ENCODE measurements around the gene FAM210A. TPM values are rescaled to one million over a fixed set of nuclear protein-coding genes. Genes with fewer than 3 reads are reported as not detected.

Gene FAM210A
- total and polyA plus RNA-seq, 2 of the 4 experiments (the other 2 are of a cell fraction) = 9.8 to 25.3 TPM

DNA sequence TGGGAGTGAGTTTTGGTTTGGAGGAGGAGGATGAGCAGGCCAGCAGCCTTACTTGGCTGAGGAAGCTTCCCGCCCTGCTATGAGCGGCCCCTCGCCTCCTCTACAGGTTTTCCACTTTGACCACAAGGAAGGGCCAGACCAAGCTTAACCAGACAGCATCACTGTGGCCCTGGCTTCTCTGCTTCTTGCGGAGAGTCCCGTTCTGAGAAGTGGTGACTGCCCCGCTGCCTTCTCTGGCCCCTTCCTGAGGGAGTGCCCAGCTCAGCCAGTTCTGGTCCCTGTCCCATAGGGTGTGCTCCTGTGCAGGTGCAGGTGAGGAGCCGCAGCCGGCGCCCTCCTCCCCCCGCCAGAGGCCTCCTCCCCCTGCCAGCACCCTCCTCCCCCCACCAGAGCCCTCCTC, 101.0 kb downstream of the FAM210A start:
- dilution Hi-C loops (cut with HindIII; ENCODE audit: low sequenced_read_pairs, unreplicated experiment) = no loop called here
- H3K56ac ChIP-seq (ENCODE audit: extremely low read depth, insufficient read depth, low read length) = no peak overlapping the region

More for the DNA sequence above, 101.0 kb downstream of the FAM210A start:
- H3K18ac ChIP-seq (ENCODE audit: low read depth, low read length) = no peak overlapping the region
- H3K4me1 ChIP-seq (ENCODE audit: control insufficient read depth, insufficient read depth, low read length) = no peaks in the 10 kb centered on the region
- H2AK5ac ChIP-seq (ENCODE audit: low read depth, low read length) = no peak overlapping the region
- no peaks in the 10 kb centered on the region for H3K9me1 ChIP-seq (ENCODE audit: insufficient read depth, low read length)
- H3K9me3 ChIP-seq (ENCODE audit: control insufficient read depth, insufficient read depth, low read length) = no peaks in the 10 kb centered on the region
- H2BK120ac ChIP-seq (ENCODE audit: low read depth, low read length) = no peak overlapping the region
- no peak overlapping the region for H2BK20ac ChIP-seq (ENCODE audit: low read depth, low read length)
- DNase-seq (no peak), ATAC-seq (ENCODE audit: low read depth) (no peak)
- no peak overlapping the region for H2BK15ac ChIP-seq (ENCODE audit: low read depth, low read length)
- no peaks in the 10 kb centered on the region for H3K79me1 ChIP-seq (ENCODE audit: low read depth in 1 of 2, low read length in 2 of 2)
- no peak overlapping the region for H3K9ac ChIP-seq (ENCODE audit: low read depth, low read length)
- H3K14ac ChIP-seq (replicated peaks; ENCODE audit: low read depth, low read length) = no peak overlapping the region
- H3K36me3 ChIP-seq (ENCODE audit: control insufficient read depth, insufficient read depth, low read length) = no peaks in the 10 kb centered on the region
- H2AK9ac ChIP-seq (replicated peaks; ENCODE audit: low read depth, low read length, poor library complexity) = no peak overlapping the region
- no peak overlapping the region for H4K5ac ChIP-seq (ENCODE audit: low read depth, low read length)
- H3K4me3 ChIP-seq (ENCODE audit: insufficient read depth, low read depth, low read length) = no peak overlapping the region
- no peak overlapping the region for H2BK5ac ChIP-seq (ENCODE audit: low read depth, low read length, poor library complexity, severe bottlenecking)
- no peak overlapping the region for H3K4me2 ChIP-seq (ENCODE audit: low read depth, low read length)
- WGBS, 2 experiments (ENCODE audit: extremely low coverage in 2 of 2, insufficient read length in 1 of 2) = 100% methylated on average over 1 of the region's 10 CpGs; no CpG with 5 or more reads in 1 of the 2 experiments
- peaks cover 12% of the 10 kb centered on the region; the same call in 1 of the 2 replicates for H3K27me3 ChIP-seq (ENCODE audit: control insufficient read depth, insufficient read depth, low read length)
- in situ Hi-C loops (cut with MboI; ENCODE audit: low sequenced_read_pairs) (loop anchor here (25.0 kb wide), 2 partner anchors 613 to 863 kb away; no protein-coding TSS in a partner anchor), intact Hi-C loops (cut with micrococcal nuclease) (no loop called here)
- no peak for TF ChIP-seq POLR2A (IDR thresholded peaks at IDR 0.05; ENCODE audit: low read depth, low read length)
- TF ChIP-seq BHLHE40 (IDR thresholded peaks at IDR 0.05; ENCODE audit: low read depth, low read length) = no peak
- TF ChIP-seq MXI1 (IDR thresholded peaks at IDR 0.05; ENCODE audit: borderline replicate concordance, low read depth, low read length) = no peak
- TF ChIP-seq RAD21 (IDR thresholded peaks at IDR 0.05; ENCODE audit: low read length) = no peak
- no peak for TF ChIP-seq RCOR1 (IDR thresholded peaks at IDR 0.05; ENCODE audit: insufficient replicate concordance, low read length)
- no peak for TF ChIP-seq RFX5 (IDR thresholded peaks at IDR 0.05; ENCODE audit: low read depth, low read length)
- TF ChIP-seq CEBPB (IDR thresholded peaks at IDR 0.05; ENCODE audit: low read depth, low read length) = no peak
- TF ChIP-seq SMC3 (IDR thresholded peaks at IDR 0.05; ENCODE audit: low read depth, low read length) = no peak
- no peak for TF ChIP-seq MAZ (IDR thresholded peaks at IDR 0.05; ENCODE audit: borderline replicate concordance, low read depth, low read length)
- TF ChIP-seq, protein P1, sequence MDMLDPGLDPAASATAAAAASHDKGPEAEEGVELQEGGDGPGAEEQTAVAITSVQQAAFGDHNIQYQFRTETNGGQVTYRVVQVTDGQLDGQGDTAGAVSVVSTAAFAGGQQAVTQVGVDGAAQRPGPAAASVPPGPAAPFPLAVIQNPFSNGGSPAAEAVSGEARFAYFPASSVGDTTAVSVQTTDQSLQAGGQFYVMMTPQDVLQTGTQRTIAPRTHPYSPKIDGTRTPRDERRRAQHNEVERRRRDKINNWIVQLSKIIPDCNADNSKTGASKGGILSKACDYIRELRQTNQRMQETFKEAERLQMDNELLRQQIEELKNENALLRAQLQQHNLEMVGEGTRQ (IDR thresholded peaks at IDR 0.05; ENCODE audit: low read depth, low read length) = no peak
- TF ChIP-seq, protein P2, sequence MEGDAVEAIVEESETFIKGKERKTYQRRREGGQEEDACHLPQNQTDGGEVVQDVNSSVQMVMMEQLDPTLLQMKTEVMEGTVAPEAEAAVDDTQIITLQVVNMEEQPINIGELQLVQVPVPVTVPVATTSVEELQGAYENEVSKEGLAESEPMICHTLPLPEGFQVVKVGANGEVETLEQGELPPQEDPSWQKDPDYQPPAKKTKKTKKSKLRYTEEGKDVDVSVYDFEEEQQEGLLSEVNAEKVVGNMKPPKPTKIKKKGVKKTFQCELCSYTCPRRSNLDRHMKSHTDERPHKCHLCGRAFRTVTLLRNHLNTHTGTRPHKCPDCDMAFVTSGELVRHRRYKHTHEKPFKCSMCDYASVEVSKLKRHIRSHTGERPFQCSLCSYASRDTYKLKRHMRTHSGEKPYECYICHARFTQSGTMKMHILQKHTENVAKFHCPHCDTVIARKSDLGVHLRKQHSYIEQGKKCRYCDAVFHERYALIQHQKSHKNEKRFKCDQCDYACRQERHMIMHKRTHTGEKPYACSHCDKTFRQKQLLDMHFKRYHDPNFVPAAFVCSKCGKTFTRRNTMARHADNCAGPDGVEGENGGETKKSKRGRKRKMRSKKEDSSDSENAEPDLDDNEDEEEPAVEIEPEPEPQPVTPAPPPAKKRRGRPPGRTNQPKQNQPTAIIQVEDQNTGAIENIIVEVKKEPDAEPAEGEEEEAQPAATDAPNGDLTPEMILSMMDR (conservative IDR thresholded peaks at IDR 0.05; ENCODE audit: low read depth, low read length) = no peak
- no peak for TF ChIP-seq NFE2L2 (IDR thresholded peaks at IDR 0.05; ENCODE audit: low read depth, low read length)
- TF ChIP-seq, protein P3, sequence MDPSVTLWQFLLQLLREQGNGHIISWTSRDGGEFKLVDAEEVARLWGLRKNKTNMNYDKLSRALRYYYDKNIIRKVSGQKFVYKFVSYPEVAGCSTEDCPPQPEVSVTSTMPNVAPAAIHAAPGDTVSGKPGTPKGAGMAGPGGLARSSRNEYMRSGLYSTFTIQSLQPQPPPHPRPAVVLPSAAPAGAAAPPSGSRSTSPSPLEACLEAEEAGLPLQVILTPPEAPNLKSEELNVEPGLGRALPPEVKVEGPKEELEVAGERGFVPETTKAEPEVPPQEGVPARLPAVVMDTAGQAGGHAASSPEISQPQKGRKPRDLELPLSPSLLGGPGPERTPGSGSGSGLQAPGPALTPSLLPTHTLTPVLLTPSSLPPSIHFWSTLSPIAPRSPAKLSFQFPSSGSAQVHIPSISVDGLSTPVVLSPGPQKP (IDR thresholded peaks at IDR 0.05; ENCODE audit: borderline replicate concordance, low read depth, low read length) = no peak
- TF ChIP-seq FOS (IDR thresholded peaks at IDR 0.05; ENCODE audit: low read depth, low read length) = no peak
- TF ChIP-seq MAFK (IDR thresholded peaks at IDR 0.05; ENCODE audit: low read depth, low read length) = no peak
- CTCF ChIA-PET = interaction anchor here (1.1 kb wide), 1 partner anchor 76 kb away, joined by 3 read pairs; no protein-coding TSS in a partner anchor
- H4K8ac ChIP-seq (ENCODE audit: low read depth in 2 of 2, low read length in 2 of 2) = no peak overlapping the region
- H3K23ac ChIP-seq (ENCODE audit: low read depth, low read length) = no peak overlapping the region
- no TSS peak for BruUV-seq (replicated peaks)
- no peaks in the 10 kb centered on the region for H4K20me1 ChIP-seq (ENCODE audit: insufficient read depth, low read length)
- H3K27ac ChIP-seq (ENCODE audit: insufficient read depth, low read length) = no peak overlapping the region
- POLR2A ChIA-PET (ENCODE audit: unreplicated experiment) = no interaction called here
- no peak overlapping the region for H3K4ac ChIP-seq (ENCODE audit: low read depth, low read length)
- no peak overlapping the region for H2AFZ ChIP-seq (replicated peaks; ENCODE audit: low read length, poor library complexity)
- no peak overlapping the region for H4K91ac ChIP-seq (ENCODE audit: insufficient read depth, low read depth, low read length)

Data from IMR-90 (cell line).